Measurements from ENCODE around the gene SMAD9. TPM values are rescaled to one million over a fixed set of nuclear protein-coding genes. Genes with fewer than 3 reads are reported as not detected.
"Not testable (repeated sequence)": the region's sequence is repeated elsewhere in the genome, so short reads cannot be mapped to it uniquely, and the experiment has no call there.

SMAD9 gene
- total RNA-seq, 2 experiments from 2014 or later, result not detected

DNA sequence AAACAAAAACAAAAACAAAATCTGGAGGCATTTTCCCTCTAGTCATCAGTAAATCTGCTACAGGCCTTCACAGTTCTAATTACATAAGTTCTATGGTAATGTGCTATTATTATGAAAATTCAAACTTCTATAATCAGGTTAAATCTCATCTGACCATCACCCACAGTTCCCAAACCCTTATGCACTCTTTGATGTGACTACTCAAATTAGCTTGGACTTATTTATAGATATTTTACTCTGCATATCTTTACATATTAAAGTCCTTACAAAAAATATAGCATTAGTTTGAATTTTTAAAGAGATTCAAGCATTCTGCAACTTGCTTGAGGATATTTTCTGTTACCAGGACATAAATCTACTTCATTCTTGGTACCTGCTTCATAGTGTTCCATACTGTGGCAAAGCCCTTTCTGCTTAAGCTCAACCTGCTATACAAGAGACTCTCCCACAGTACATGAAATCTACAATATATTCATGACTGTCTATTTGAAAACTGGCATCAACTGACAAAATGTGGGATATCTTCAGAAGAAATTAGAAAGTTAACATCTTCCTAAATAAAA is 22.9 kb downstream of the SMAD9 start:
- H3K36me3 Mint-ChIP-seq, result no peaks in the 10 kb centered on the region
- no peaks in the 10 kb centered on the region for H3K9me3 Mint-ChIP-seq
- ATAC-seq (ENCODE audit: low read depth) (no peak), DNase-seq (no peak)
- H3K4me1 Mint-ChIP-seq, result no peaks in the 10 kb centered on the region
- peaks cover 28% of the 10 kb centered on the region for H3K27me3 Mint-ChIP-seq
- H3K27ac Mint-ChIP-seq, result no peak overlapping the region
- POLR2A ChIA-PET, result no interaction called here
- no peak overlapping the region for H3K4me3 Mint-ChIP-seq

DNA sequence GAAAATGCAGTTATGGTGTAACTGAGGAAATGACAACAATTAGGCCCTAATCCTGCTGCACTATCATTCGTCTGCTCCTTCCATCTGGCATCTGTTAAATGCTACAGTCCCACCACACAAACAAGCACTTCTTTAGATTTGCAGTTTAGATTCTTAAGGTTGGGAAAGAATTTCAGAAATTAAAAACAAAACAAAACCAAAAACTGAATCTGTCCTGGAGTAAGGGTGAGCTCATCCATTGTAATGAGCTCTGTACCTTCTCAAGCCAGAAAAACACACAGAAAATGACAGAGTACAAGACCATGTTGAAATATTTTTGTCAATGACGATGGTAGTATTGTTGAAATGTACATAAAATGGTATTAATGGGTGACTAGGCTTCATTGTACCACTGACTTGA is 28.3 kb downstream of the SMAD9 start:
- POLR2A ChIA-PET, result no interaction called here
- H3K4me1 Mint-ChIP-seq, result no peaks in the 10 kb centered on the region
- H3K4me3 Mint-ChIP-seq, result no peak overlapping the region
- H3K36me3 Mint-ChIP-seq, result no peaks in the 10 kb centered on the region
- ATAC-seq (ENCODE audit: low read depth) (no peak), DNase-seq (no peak)
- H3K27me3 Mint-ChIP-seq, result peaks cover 14% of the 10 kb centered on the region
- no peaks in the 10 kb centered on the region for H3K9me3 Mint-ChIP-seq
- H3K27ac Mint-ChIP-seq, result no peak overlapping the region

DNA sequence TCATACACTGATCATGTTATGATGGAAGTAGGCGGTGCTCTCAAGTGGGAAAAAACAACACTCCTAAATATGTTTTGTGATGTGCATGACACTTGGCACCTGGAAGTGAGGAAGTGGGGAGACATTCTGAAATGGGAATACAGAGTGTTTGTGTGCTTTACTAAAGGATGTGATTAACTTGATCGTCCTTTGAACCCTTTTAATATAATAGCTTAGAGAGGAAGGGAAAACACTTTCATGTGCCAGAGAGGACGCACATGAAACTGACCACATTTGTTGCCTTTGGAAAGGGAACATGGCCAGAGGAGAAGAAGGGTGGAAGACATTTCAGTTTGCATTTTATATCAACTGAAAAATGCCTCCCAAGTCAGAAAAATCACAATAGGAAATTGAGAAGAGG is 31.4 kb downstream of the SMAD9 start:
- no peaks in the 10 kb centered on the region for H3K9me3 Mint-ChIP-seq
- POLR2A ChIA-PET, result no interaction called here
- H3K4me1 Mint-ChIP-seq, result no peaks in the 10 kb centered on the region
- DNase-seq (no peak), ATAC-seq (ENCODE audit: low read depth) (no peak)
- H3K36me3 Mint-ChIP-seq, result no peaks in the 10 kb centered on the region
- no peak overlapping the region for H3K4me3 Mint-ChIP-seq
- H3K27ac Mint-ChIP-seq, result no peak overlapping the region
- peaks cover 22% of the 10 kb centered on the region for H3K27me3 Mint-ChIP-seq

DNA sequence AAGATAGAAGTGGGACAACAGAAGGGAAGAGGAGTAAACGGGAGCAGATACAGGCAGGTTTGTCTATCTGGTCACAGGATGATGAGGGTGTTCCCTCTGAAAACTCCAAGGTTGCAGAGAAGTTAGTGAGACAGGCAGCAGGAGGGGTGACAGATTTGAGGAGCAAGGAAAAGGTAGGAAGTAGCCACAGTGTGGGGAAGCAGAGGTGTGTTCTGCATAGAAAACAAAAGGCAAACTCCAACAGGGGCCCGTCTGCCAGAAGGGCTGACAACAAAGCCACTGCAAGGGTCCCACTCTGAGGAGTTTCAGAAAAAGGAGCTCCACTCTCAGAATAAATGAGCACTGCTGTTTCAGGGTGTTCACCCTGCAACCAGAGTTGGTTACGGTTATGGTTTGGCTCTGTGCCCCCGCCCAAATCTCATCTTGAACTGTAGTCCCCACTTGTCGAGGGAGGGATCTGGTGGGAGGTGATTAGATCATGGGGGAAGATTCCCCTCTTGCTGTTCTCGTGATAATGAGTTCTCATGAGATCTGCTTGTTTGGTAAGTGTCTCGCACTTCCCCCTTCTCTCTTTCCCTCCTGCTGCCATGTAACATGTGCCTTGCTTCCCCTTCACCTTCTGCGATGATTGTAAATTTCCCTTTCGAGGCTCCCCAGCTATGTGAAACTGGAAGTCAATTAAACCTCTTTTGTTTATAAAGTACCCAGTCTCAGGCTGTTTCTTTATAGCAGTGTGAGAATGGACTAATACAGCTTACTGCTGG is 32.1 kb downstream of the SMAD9 start:
- DNase-seq (no peak), ATAC-seq (ENCODE audit: low read depth) (no peak)
- POLR2A ChIA-PET, result interaction anchor here (0.7 kb wide), 1 partner anchor 152 kb away, joined by 6 read pairs; no protein-coding TSS in a partner anchor
- H3K36me3 Mint-ChIP-seq, result no peaks in the 10 kb centered on the region
- H3K4me3 Mint-ChIP-seq, result no peak overlapping the region
- peaks cover 22% of the 10 kb centered on the region for H3K27me3 Mint-ChIP-seq
- H3K4me1 Mint-ChIP-seq, result no peaks in the 10 kb centered on the region
- H3K27ac Mint-ChIP-seq, result no peak overlapping the region
- no peaks in the 10 kb centered on the region for H3K9me3 Mint-ChIP-seq

DNA sequence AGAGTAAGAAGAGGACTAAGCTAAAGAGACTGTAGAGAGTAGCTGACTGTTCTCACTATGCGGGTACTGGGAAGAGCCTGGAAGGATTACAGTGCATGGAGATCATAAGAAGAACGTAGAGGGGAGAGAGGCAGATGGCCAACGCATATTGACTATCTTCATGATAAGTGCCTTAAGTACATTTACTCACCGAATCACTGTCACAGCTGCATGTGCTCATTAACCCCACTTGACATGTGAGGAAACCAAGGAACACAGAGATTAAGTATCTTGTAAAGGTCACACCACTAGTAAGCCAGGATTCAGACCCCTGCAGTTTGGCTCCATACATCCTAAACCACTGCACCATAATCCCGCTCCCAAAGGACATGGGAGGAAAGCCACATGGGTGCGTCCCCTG is 34.1 kb downstream of the SMAD9 start:
- Mint-ChIP-seq H3K36me3 (no peaks in the 10 kb centered on the region), H3K4me3 (no peak overlapping the region), H3K9me3 (no peaks in the 10 kb centered on the region), H3K27me3 (peaks cover 17% of the 10 kb centered on the region), H3K4me1 (no peaks in the 10 kb centered on the region), H3K27ac (no peak overlapping the region)
- DNase-seq (no peak), ATAC-seq (ENCODE audit: low read depth) (no peak)
- POLR2A ChIA-PET, result no interaction called here

DNA sequence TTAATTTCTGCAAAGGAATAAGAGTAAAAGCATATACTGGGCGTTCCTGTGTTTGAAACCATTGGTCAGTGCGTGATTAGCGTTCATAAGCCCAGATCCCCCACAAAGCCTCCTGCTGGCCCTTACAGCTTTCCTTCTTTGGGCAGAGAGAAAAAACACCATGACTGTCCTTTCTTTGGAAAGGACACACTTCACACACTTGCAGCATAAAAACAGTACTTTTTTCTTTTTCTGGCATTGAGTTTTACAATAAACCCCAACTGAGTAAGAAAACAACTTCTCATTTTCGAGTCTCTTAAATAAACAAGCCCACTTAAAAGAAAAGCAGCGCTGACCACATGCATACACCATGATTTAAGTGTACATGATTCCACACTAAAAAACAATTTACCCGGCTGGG is 35.8 kb downstream of the SMAD9 start:
- H3K9me3 Mint-ChIP-seq, result no peaks in the 10 kb centered on the region
- no peak overlapping the region for H3K27ac Mint-ChIP-seq
- no peak for DNase-seq
- ATAC-seq (ENCODE audit: low read depth), result no peak
- H3K36me3 Mint-ChIP-seq, result no peaks in the 10 kb centered on the region
- no peak overlapping the region for H3K4me3 Mint-ChIP-seq
- H3K27me3 Mint-ChIP-seq, result peaks cover 17% of the 10 kb centered on the region
- no peaks in the 10 kb centered on the region for H3K4me1 Mint-ChIP-seq
- POLR2A ChIA-PET, result no interaction called here

DNA sequence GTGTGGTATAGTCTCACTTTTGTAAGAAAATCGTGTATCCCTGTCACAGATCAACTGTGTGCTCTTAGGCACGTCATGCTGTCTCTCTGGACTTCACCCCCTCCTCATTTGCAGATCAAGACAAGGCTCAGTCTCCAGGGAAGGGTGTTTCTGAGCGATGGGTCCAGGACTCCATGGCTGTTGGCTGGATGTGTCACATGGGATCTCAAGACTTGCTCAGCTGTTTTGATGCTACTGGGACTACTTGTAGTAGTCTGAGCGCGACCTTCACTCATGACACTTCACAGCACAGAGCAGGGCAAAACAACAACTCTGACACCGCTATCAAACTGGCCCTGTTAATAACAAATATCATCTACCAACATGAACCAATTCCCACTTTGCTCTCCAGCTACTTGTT is 36.2 kb downstream of the SMAD9 start:
- POLR2A ChIA-PET, result no interaction called here
- Mint-ChIP-seq H3K36me3 (no peaks in the 10 kb centered on the region), H3K27ac (no peak overlapping the region), H3K27me3 (peaks cover 17% of the 10 kb centered on the region), H3K9me3 (no peaks in the 10 kb centered on the region), H3K4me1 (no peaks in the 10 kb centered on the region), H3K4me3 (no peak overlapping the region)
- ATAC-seq (ENCODE audit: low read depth) (no peak), DNase-seq (no peak)

DNA sequence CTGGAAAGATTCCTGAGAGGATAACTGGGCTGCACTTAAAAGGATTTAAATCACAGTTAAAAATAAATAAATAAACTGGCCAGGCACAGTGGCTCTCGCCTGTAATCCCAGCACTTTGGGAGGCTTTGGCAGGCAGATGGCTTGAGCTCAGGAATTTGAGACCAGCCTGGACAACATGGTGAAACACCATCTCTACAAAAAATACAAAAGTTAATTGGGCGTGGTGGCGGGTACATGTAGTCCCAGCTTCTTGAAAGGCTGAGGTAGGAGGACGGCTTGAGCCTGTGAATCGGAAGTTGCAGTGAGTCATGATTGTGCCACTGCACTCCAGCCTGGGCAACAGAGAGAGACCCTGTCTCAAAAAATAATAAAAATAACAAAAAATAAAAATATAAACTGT is 36.6 kb downstream of the SMAD9 start:
- DNase-seq; ATAC-seq (ENCODE audit: low read depth); H3K4me1 Mint-ChIP-seq; H3K36me3 Mint-ChIP-seq; H3K27ac Mint-ChIP-seq; H3K9me3 Mint-ChIP-seq; POLR2A ChIA-PET; H3K4me3 Mint-ChIP-seq: not testable (repeated sequence)
- H3K27me3 Mint-ChIP-seq, result peaks cover 21% of the 10 kb centered on the region

DNA sequence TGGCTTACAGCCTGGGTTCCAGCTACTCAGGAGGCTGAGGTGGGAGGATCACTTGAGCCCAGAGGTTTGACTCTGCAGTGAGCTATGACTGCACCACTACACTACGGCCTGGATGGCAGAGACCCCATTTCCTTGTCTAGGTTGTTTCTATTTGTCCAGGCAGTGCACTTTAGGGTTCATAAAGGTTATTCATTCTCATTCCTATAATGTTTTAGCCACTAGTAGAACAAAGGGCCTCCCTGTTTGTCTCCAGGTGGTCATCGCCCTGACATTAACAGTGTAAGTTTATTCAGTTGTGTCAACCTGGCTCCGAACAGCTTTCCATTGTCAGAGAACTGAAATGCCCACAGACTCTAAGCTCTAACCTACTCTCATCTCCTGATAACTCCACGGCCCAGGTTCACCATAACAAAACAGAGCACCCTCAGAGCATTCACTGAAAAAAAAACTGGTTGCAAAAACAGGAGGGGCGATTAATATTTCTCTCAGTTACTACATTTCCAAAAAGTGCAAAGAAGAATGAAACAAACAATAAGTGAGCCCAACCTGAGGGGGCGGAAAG is 37.1 kb downstream of the SMAD9 start:
- Mint-ChIP-seq H3K36me3 (no peaks in the 10 kb centered on the region), H3K27ac (no peak overlapping the region), H3K27me3 (peaks cover 21% of the 10 kb centered on the region), H3K4me3 (no peak overlapping the region), H3K4me1 (no peaks in the 10 kb centered on the region), H3K9me3 (no peaks in the 10 kb centered on the region)
- ATAC-seq (ENCODE audit: low read depth) (no peak), DNase-seq (no peak)
- POLR2A ChIA-PET, result no interaction called here

DNA sequence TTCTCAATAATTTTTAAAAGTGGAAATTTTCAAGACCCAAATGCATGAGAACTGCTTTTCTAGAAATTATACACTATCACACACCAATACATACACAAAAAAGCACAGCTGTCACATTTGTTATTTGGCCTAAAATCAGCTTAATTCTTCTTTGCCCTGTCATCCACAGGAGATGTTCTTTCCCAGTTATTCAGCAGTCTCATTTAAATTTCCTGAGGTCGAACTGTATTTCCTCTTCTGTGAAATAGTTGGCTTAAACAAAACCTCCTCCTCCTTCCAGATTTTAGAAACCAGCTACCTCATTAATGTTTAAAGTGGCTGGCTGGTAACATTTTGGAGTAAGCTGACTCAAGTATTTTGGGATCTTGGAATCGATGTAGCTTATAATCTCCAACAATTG is 39.1 kb downstream of the SMAD9 start:
- DNase-seq, result no peak
- POLR2A ChIA-PET, result no interaction called here
- ATAC-seq (ENCODE audit: low read depth), result no peak
- Mint-ChIP-seq H3K27me3 (peaks cover 25% of the 10 kb centered on the region), H3K4me1 (no peaks in the 10 kb centered on the region), H3K4me3 (no peak overlapping the region), H3K36me3 (no peaks in the 10 kb centered on the region), H3K9me3 (no peaks in the 10 kb centered on the region), H3K27ac (no peak overlapping the region)

DNA sequence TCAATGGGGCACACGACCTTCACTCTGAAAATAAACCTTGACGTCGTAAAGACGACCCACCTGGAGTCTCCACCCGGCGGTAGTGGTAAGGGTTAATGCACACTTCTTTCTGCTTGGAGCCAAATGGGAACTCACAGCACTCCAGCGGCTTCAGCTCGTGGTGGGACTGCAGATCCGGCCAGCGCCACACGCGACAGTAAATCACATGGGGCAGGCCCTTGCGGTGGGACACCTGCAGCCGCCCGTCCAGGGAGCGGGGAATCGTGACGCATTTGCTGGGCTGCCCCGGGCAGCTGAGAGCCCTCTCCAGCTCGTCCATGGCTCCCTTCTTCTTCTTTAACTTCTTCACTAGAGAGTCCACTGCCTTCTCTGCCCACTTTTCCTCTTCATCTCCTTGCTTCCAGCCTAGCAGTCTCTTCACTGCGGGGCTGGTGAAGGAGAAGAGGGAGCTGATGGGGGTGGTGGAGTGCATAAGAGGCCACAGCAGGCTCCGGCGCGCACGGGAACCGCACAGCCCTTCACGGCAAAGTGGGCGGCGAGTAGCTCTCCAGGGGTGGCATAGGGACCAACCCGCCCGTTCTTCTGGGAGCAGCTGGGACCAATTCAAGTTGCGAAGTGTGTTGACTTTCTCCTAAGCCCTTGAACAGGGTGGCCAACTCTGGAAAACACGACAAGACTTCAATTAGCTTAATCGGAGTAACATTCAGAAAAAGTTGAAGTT is 40.7 kb downstream of the SMAD9 start:
- Mint-ChIP-seq H3K9me3 (no peaks in the 10 kb centered on the region), H3K4me3 (no peak overlapping the region), H3K27me3 (peaks cover 28% of the 10 kb centered on the region), H3K27ac (no peak overlapping the region), H3K4me1 (peaks cover under 1% of the 10 kb centered on the region), H3K36me3 (no peaks in the 10 kb centered on the region)
- no peak for ATAC-seq (ENCODE audit: low read depth)
- no peak for DNase-seq
- POLR2A ChIA-PET, result no interaction called here

DNA sequence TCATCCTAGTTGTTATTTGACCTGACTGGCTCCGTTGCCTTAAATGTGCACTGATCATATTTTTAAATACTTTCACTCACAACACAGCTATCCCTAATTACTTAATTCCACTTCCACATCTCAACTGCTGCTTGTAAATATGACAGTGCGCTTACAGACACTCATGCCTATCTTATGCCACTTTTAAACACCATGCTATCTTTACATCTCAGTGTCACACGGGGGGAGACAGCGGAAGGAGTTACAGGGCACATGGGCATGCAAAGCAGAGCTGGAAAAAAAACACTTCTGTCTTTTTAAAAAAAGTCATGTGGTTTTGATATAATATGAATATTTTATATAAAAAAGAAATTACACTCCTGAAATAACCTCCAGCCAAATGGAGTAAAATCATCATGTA is 44.1 kb downstream of the SMAD9 start:
- no peak for DNase-seq
- Mint-ChIP-seq H3K9me3 (no peaks in the 10 kb centered on the region), H3K36me3 (no peaks in the 10 kb centered on the region), H3K4me1 (peaks cover 3% of the 10 kb centered on the region), H3K27me3 (peaks cover 20% of the 10 kb centered on the region), H3K4me3 (no peak overlapping the region), H3K27ac (no peak overlapping the region)
- ATAC-seq (ENCODE audit: low read depth), result no peak
- POLR2A ChIA-PET, result no interaction called here

DNA sequence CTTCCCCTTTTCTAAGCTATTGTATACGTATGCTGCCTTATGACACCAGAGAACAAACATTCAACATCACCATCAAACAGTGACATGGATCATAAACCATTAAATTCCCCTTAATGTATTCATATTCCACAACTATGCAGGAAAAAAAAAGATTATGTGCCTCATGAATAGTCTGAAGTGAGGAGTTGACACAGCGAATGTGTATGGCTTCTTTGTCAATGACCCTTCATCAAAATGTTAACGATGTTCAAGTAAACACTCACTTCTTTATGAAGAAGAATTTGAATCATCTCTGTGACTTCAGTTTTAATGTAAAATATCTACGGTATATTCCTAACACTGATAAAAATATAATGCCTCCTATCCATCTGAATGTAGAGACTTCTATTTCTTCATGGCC is 44.6 kb downstream of the SMAD9 start:
- Mint-ChIP-seq H3K9me3 (no peaks in the 10 kb centered on the region), H3K4me3 (no peak overlapping the region)
- POLR2A ChIA-PET, result no interaction called here

DNA sequence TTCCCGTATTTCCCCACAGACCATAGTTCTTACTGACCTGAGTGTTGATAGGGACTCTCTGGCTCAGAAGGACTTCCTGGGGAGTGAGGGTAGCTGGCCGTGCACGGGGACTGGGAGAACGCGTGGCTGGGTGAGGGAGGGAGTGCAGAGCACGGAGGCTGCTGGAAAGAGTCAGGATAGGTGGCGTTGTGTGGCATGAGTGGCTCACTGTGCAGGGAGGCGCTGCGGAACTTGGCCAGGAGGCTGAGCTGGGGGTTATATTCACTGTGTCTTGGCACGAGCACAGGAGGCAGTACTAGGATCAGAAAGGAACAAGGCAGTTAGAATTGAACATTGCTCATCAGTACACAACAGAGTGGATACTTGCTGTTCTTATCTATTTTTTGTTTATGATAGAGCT is 47.4 kb downstream of the SMAD9 start:
- H3K27me3 Mint-ChIP-seq, result peaks cover 18% of the 10 kb centered on the region
- DNase-seq (no peak), ATAC-seq (ENCODE audit: low read depth) (no peak)
- no peak overlapping the region for H3K27ac Mint-ChIP-seq
- H3K36me3 Mint-ChIP-seq, result no peaks in the 10 kb centered on the region
- no peak overlapping the region for H3K4me3 Mint-ChIP-seq
- peaks cover 3% of the 10 kb centered on the region for H3K4me1 Mint-ChIP-seq
- POLR2A ChIA-PET, result no interaction called here
- no peaks in the 10 kb centered on the region for H3K9me3 Mint-ChIP-seq

More for the DNA sequence above, 44.6 kb downstream of the SMAD9 start:
- DNase-seq (no peak), ATAC-seq (ENCODE audit: low read depth) (no peak)
- Mint-ChIP-seq H3K27ac (no peak overlapping the region), H3K4me1 (peaks cover 3% of the 10 kb centered on the region), H3K36me3 (no peaks in the 10 kb centered on the region), H3K27me3 (peaks cover 19% of the 10 kb centered on the region)
